Parathyroid adenoma (tissue), 2 donors: ENCODE results near the gene SLC17A8.

Experiments used
- H2AFZ ChIP-seq: fragments of 300-600 bp; sonication (generic); one replicate; pipeline ENCODE4 v1.7.0; 2017; ENCODE audit warnings: antibody characterized with exemption, mild to moderate bottlenecking
- H3K27ac ChIP-seq: fragments of 300-600 bp; sonication (generic); one replicate; pipeline ENCODE4 v1.7.0; 2017
- H3K27me3 ChIP-seq: fragments of 300-600 bp; sonication (generic); one replicate; pipeline ENCODE4 v1.7.0; 2017; ENCODE audit warnings: low read length; ENCODE audit not compliant: control insufficient read depth, insufficient read depth
- H3K36me3 ChIP-seq: fragments of 300-600 bp; sonication (generic); one replicate; pipeline ENCODE4 v1.7.0; 2017; ENCODE audit warnings: low read length; ENCODE audit not compliant: control insufficient read depth, insufficient read depth
- H3K4me1 ChIP-seq: fragments of 300-600 bp; sonication (generic); one replicate; pipeline ENCODE4 v1.7.0; 2017; ENCODE audit warnings: control low read depth
- H3K4me2 ChIP-seq: fragments of 300-600 bp; sonication (generic); one replicate; pipeline ENCODE4 v1.7.0; 2017; ENCODE audit warnings: low read length
- H3K4me3 ChIP-seq: fragments of 300-600 bp; sonication (generic); one replicate; pipeline ENCODE4 v1.7.0; 2017; ENCODE audit warnings: low read depth, low read length
- H3K79me2 ChIP-seq: fragments of 300-600 bp; sonication (generic); one replicate; pipeline ENCODE4 v1.7.0; 2017; ENCODE audit warnings: control low read depth
- H3K9ac ChIP-seq: fragments of 300-600 bp; sonication (generic); one replicate; pipeline ENCODE4 v1.7.0; 2017; ENCODE audit warnings: mild to moderate bottlenecking
- H3K9me3 ChIP-seq: fragments of 300-600 bp; sonication (generic); one replicate; pipeline ENCODE4 v1.7.0; 2017; ENCODE audit warnings: low read length; ENCODE audit not compliant: control insufficient read depth
- TF ChIP-seq, protein P1 (sequence below): fragments of 300-600 bp; sonication (generic); IDR thresholded peaks from one replicate; pipeline ENCODE4 v1.7.0; 2017; ENCODE audit warnings: antibody characterized with exemption, mild to moderate bottlenecking
- donor health status: primary hyperparathyroidism.

Gene SLC17A8

GRCh38 chr12:100443434-100443833, 86.6 kb downstream of the SLC17A8 start:
- no peaks in the 10 kb centered on the region for H3K36me3 ChIP-seq
- no peaks in the 10 kb centered on the region for H3K79me2 ChIP-seq
- H3K9ac ChIP-seq, result no peak overlapping the region
- no peaks in the 10 kb centered on the region for H3K9me3 ChIP-seq
- TF ChIP-seq, protein P1, sequence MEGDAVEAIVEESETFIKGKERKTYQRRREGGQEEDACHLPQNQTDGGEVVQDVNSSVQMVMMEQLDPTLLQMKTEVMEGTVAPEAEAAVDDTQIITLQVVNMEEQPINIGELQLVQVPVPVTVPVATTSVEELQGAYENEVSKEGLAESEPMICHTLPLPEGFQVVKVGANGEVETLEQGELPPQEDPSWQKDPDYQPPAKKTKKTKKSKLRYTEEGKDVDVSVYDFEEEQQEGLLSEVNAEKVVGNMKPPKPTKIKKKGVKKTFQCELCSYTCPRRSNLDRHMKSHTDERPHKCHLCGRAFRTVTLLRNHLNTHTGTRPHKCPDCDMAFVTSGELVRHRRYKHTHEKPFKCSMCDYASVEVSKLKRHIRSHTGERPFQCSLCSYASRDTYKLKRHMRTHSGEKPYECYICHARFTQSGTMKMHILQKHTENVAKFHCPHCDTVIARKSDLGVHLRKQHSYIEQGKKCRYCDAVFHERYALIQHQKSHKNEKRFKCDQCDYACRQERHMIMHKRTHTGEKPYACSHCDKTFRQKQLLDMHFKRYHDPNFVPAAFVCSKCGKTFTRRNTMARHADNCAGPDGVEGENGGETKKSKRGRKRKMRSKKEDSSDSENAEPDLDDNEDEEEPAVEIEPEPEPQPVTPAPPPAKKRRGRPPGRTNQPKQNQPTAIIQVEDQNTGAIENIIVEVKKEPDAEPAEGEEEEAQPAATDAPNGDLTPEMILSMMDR, result no peak
- no peak overlapping the region for H2AFZ ChIP-seq
- no peaks in the 10 kb centered on the region for H3K27me3 ChIP-seq
- H3K27ac ChIP-seq, result no peak overlapping the region
- H3K4me3 ChIP-seq, result no peak overlapping the region
- no peaks in the 10 kb centered on the region for H3K4me1 ChIP-seq
- H3K4me2 ChIP-seq, result no peak overlapping the region

DNA sequence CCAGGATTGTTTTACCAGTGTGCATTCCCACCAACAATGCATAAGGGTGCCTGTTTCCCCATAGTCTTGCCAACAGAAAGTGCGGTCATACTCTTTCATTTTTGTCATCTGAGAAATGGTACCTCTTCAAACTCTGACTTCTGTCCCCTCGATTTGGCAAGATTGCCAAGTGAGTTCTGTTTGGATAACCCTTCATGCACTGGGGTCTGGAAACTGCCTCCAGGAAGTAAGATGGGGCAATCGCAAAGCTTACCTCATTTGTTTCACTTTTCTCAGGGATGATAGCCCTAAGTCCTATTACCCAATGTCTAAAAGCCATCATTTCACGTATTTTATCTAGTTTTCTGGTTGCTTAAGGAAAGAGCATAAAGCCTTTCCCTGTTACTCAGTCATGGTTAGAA, 88.2 kb downstream of the SLC17A8 start:
- no peak overlapping the region for H3K9ac ChIP-seq
- no peaks in the 10 kb centered on the region for H3K9me3 ChIP-seq
- H3K27ac ChIP-seq, result no peak overlapping the region
- no peaks in the 10 kb centered on the region for H3K4me1 ChIP-seq
- H3K27me3 ChIP-seq, result no peaks in the 10 kb centered on the region
- H3K79me2 ChIP-seq, result no peaks in the 10 kb centered on the region
- no peak overlapping the region for H3K4me3 ChIP-seq
- H2AFZ ChIP-seq, result no peak overlapping the region
- TF ChIP-seq, protein P1, result no peak
- no peaks in the 10 kb centered on the region for H3K36me3 ChIP-seq
- H3K4me2 ChIP-seq, result no peak overlapping the region

DNA sequence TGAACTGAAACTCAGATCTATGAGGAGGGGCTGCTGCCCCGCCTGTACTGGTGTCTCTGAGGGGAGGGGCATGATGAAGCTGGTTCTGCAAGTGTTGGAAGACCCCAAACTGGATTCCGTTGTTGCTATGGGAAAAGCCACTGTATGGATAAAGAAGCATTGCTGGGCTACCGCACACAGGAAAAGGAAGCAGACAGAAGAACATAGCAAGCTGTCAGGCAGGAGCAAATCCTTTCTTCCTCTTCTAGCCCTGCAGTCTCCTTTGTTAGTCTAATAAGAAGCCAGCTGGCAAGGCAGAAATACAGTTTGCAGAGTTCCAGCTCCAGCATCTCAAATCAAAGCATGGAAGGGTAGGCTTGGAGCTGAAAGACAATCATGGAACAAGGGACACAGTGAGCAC, 90.5 kb downstream of the SLC17A8 start:
- Histone ChIP-seq H3K27ac (no peak overlapping the region), H3K4me2 (no peak overlapping the region), H3K9me3 (no peaks in the 10 kb centered on the region), H3K36me3 (no peaks in the 10 kb centered on the region), H3K4me1 (no peaks in the 10 kb centered on the region), H2AFZ (no peak overlapping the region), H3K27me3 (no peaks in the 10 kb centered on the region), H3K79me2 (no peaks in the 10 kb centered on the region), H3K4me3 (no peak overlapping the region), H3K9ac (no peak overlapping the region)
- TF ChIP-seq, protein P1, result no peak

DNA sequence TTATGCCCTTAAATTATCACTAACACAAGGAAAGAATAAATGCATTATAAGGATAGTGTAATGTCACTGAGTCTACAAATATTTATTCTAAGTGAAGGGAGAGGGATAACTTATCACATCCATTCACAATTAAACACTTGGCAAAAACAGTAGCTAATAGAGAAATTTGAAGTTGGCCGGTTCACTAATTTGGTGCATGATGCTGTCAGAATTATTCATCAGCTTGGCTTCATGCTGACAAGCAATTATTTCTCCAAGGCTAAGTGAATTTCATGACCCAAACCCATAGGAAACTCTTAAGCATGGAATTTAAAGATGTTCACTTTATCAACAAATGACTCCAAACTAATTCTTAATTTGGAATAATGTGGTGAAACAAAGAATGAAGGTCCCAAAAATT, 91.8 kb downstream of the SLC17A8 start:
- Histone ChIP-seq H3K9me3 (no peaks in the 10 kb centered on the region), H3K27me3 (no peaks in the 10 kb centered on the region), H3K4me2 (no peak overlapping the region), H3K27ac (no peak overlapping the region), H3K4me3 (no peak overlapping the region), H2AFZ (no peak overlapping the region), H3K9ac (no peak overlapping the region), H3K79me2 (no peaks in the 10 kb centered on the region), H3K36me3 (no peaks in the 10 kb centered on the region), H3K4me1 (no peaks in the 10 kb centered on the region)
- TF ChIP-seq, protein P1, result no peak

GRCh38 chr12:100450735-100451134, 93.9 kb downstream of the SLC17A8 start:
- Histone ChIP-seq H3K4me3 (no peak overlapping the region), H3K36me3 (no peaks in the 10 kb centered on the region), H3K79me2 (no peaks in the 10 kb centered on the region), H3K4me2 (no peak overlapping the region), H3K9me3 (no peaks in the 10 kb centered on the region), H3K27ac (no peak overlapping the region), H3K4me1 (no peaks in the 10 kb centered on the region), H3K9ac (no peak overlapping the region), H2AFZ (no peak overlapping the region), H3K27me3 (no peaks in the 10 kb centered on the region)
- TF ChIP-seq, protein P1, result no peak
